ENCODE measurements around the gene RCL1.
"Not testable (repeated sequence)": the region's sequence is repeated elsewhere in the genome, so short reads cannot be mapped to it uniquely, and the experiment has no call there.

The RCL1 gene

DNA sequence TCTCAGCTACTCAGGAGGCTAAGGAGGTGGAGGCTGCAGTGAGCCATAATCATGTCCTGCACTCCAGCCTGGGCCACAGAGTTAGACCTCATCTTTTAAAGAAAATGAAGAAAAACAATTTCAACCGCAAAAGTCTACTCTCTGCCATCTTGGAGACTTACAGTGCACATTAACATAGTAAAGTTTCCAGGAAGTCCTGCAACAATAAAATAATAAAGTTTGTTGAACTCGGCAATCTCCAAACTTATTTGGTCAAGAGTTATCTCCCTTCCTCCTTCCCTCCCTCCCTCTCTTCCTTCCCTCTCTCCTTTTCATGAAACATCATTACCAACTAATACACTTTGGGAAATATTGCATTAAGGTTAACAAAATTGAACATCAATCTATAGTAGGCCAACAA is 98.2 kb downstream of the RCL1 start:
- TF ChIP-seq GLIS3 (CRISPR knock-in tag; IDR thresholded peaks at IDR 0.05): no peak
- TF ChIP-seq, protein P1, sequence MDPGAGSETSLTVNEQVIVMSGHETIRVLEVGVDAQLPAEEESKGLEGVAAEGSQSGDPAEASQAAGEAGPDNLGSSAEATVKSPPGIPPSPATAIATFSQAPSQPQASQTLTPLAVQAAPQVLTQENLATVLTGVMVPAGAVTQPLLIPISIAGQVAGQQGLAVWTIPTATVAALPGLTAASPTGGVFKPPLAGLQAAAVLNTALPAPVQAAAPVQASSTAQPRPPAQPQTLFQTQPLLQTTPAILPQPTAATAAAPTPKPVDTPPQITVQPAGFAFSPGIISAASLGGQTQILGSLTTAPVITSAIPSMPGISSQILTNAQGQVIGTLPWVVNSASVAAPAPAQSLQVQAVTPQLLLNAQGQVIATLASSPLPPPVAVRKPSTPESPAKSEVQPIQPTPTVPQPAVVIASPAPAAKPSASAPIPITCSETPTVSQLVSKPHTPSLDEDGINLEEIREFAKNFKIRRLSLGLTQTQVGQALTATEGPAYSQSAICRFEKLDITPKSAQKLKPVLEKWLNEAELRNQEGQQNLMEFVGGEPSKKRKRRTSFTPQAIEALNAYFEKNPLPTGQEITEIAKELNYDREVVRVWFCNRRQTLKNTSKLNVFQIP (CRISPR knock-in tag; IDR thresholded peaks at IDR 0.05; ENCODE audit: borderline replicate concordance, low read depth): no peak
- no peak for TF ChIP-seq BACH2 (CRISPR knock-in tag; IDR thresholded peaks at IDR 0.05; ENCODE audit: borderline replicate concordance)
- no peak for TF ChIP-seq RARB (CRISPR knock-in tag; IDR thresholded peaks at IDR 0.05)
- no peak for TF ChIP-seq ESRRG (CRISPR knock-in tag; IDR thresholded peaks at IDR 0.05)
- TF ChIP-seq OSR1 (CRISPR knock-in tag; IDR thresholded peaks at IDR 0.05): no peak
- TF ChIP-seq, protein P2, sequence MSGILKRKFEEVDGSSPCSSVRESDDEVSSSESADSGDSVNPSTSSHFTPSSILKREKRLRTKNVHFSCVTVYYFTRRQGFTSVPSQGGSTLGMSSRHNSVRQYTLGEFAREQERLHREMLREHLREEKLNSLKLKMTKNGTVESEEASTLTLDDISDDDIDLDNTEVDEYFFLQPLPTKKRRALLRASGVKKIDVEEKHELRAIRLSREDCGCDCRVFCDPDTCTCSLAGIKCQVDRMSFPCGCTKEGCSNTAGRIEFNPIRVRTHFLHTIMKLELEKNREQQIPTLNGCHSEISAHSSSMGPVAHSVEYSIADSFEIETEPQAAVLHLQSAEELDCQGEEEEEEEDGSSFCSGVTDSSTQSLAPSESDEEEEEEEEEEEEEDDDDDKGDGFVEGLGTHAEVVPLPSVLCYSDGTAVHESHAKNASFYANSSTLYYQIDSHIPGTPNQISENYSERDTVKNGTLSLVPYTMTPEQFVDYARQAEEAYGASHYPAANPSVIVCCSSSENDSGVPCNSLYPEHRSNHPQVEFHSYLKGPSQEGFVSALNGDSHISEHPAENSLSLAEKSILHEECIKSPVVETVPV (CRISPR knock-in tag; IDR thresholded peaks at IDR 0.05): no peak
- TF ChIP-seq ZNF70 (CRISPR knock-in tag; IDR thresholded peaks at IDR 0.05): no peak
- TF ChIP-seq TOX (CRISPR knock-in tag; IDR thresholded peaks at IDR 0.05; ENCODE audit: borderline replicate concordance): no peak
- TF ChIP-seq SNAI2 (CRISPR knock-in tag; IDR thresholded peaks at IDR 0.05): no peak
- no peak for TF ChIP-seq ZNF8 (CRISPR knock-in tag; IDR thresholded peaks at IDR 0.05)
- TF ChIP-seq, protein P3, sequence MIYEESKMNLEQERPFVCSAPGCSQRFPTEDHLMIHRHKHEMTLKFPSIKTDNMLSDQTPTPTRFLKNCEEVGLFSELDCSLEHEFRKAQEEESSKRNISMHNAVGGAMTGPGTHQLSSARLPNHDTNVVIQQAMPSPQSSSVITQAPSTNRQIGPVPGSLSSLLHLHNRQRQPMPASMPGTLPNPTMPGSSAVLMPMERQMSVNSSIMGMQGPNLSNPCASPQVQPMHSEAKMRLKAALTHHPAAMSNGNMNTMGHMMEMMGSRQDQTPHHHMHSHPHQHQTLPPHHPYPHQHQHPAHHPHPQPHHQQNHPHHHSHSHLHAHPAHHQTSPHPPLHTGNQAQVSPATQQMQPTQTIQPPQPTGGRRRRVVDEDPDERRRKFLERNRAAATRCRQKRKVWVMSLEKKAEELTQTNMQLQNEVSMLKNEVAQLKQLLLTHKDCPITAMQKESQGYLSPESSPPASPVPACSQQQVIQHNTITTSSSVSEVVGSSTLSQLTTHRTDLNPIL (CRISPR knock-in tag; IDR thresholded peaks at IDR 0.05; ENCODE audit: low read depth): no peak
- no peak for TF ChIP-seq ARNTL (CRISPR knock-in tag; IDR thresholded peaks at IDR 0.05; ENCODE audit: borderline replicate concordance, low read depth)
- TF ChIP-seq CSDC2 (CRISPR knock-in tag; IDR thresholded peaks at IDR 0.05): no peak
- TF ChIP-seq TCF4 (CRISPR knock-in tag; IDR thresholded peaks at IDR 0.05; ENCODE audit: borderline replicate concordance): no peak
- TF ChIP-seq, protein P4, sequence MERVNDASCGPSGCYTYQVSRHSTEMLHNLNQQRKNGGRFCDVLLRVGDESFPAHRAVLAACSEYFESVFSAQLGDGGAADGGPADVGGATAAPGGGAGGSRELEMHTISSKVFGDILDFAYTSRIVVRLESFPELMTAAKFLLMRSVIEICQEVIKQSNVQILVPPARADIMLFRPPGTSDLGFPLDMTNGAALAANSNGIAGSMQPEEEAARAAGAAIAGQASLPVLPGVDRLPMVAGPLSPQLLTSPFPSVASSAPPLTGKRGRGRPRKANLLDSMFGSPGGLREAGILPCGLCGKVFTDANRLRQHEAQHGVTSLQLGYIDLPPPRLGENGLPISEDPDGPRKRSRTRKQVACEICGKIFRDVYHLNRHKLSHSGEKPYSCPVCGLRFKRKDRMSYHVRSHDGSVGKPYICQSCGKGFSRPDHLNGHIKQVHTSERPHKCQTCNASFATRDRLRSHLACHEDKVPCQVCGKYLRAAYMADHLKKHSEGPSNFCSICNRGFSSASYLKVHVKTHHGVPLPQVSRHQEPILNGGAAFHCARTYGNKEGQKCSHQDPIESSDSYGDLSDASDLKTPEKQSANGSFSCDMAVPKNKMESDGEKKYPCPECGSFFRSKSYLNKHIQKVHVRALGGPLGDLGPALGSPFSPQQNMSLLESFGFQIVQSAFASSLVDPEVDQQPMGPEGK (CRISPR knock-in tag; IDR thresholded peaks at IDR 0.05; ENCODE audit: borderline replicate concordance): no peak
- TF ChIP-seq ZFP30 (CRISPR knock-in tag; IDR thresholded peaks at IDR 0.05): no peak
- no peak for TF ChIP-seq PPARA (CRISPR knock-in tag; IDR thresholded peaks at IDR 0.05; ENCODE audit: borderline replicate concordance)
- no peak for TF ChIP-seq ZNF565 (CRISPR knock-in tag; conservative IDR thresholded peaks at IDR 0.05; ENCODE audit: low read depth)
- ATAC-seq: no peak

DNA sequence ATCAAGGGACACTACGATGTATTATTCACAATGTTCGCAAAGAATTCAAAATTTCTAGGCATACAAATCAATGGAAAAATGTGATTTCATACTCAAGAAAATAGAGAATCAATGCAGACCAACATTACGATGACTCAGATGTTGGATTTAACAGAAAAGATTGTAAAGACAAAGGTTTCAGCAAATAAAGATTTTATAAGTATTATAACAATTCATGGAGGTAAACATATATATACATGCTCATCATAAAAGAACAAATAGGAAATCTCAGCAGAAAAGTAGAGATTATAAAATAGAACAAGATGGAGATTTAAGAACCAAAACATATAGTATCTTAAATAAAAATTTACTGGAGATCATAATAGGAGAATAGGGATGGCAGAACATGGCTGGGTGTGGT is 98.9 kb downstream of the RCL1 start:
- TF ChIP-seq OSR1 (CRISPR knock-in tag; IDR thresholded peaks at IDR 0.05): no peak

DNA sequence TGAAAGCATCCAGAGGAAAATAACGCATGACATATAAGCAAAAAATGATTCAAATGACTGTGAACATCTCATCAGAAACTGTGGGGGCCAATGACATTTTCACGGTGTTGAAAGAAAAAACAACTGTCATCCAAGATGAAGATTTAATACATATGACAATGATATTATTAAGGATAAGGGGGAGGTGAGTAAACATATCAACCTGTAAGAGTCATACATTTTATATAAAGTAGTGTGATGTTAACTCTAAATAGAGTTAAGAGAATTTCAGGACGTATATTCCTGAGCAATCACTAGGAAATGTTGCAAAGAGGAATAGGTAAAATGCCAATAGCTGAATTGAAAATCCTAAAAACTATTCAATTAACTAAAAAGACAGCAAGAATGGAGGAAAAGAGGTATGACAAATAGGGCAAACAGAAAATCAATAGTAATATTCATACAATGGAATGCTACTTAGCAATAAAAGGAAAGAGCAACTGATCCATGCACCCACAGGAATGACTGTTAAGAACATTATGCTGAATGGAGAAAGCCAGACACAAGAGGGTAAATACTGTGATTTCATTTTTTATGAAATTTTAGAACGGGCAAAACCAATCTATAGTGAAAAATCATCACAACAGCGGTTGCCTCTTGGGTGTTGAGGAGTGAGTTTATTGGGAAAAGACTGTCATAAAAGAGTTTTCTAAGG is 99.9 kb downstream of the RCL1 start:
- no peak for ATAC-seq
- no peak for TF ChIP-seq SNAI2 (CRISPR knock-in tag; IDR thresholded peaks at IDR 0.05)
- no peak for TF ChIP-seq ISL1 (CRISPR knock-in tag; IDR thresholded peaks at IDR 0.05)

More for the DNA sequence above, 98.9 kb downstream of the RCL1 start:
- ATAC-seq: no peak

DNA sequence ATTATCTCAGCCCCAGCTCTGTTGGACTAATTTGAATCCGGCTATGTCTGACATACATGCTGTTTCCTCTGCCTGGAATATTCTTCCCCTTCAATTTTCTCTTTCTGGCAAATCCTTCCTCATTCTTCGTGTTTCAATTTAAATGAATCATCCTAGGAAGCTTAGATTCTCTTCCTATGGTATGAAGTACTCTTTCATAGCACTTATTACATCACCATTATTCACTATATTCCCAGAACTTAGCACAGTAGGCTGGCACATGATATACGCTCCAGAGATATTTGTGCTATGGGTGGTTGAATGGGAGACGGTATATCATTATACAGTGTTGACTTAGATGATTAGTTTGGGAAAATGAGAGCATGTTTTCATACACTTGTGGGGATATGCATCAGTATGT is 101.3 kb downstream of the RCL1 start:
- TF ChIP-seq ZNF8 (CRISPR knock-in tag; IDR thresholded peaks at IDR 0.05): no peak
- TF ChIP-seq, protein P1 (CRISPR knock-in tag; IDR thresholded peaks at IDR 0.05; ENCODE audit: borderline replicate concordance, low read depth): no peak
- ATAC-seq: no peak

DNA sequence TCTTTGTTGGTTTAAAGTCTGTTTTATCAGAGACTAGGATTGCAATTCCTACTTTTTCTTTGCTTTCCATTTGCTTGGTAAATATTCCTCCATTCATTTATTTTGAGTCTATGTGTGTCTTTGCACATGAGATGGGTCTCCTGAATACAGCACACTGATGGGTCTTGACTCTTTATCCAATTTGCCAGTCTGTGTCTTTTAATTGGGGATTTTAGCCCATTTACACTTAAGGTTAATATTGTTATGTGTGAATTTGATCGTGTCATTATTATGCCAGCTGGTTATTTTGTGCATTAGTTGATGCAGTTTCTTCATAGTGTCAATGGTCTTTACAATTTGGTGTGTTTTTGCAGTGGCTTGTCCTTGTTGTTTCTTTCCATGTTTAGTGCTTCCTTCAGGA is 107.1 kb downstream of the RCL1 start:
- not testable (repeated sequence) for ATAC-seq

DNA sequence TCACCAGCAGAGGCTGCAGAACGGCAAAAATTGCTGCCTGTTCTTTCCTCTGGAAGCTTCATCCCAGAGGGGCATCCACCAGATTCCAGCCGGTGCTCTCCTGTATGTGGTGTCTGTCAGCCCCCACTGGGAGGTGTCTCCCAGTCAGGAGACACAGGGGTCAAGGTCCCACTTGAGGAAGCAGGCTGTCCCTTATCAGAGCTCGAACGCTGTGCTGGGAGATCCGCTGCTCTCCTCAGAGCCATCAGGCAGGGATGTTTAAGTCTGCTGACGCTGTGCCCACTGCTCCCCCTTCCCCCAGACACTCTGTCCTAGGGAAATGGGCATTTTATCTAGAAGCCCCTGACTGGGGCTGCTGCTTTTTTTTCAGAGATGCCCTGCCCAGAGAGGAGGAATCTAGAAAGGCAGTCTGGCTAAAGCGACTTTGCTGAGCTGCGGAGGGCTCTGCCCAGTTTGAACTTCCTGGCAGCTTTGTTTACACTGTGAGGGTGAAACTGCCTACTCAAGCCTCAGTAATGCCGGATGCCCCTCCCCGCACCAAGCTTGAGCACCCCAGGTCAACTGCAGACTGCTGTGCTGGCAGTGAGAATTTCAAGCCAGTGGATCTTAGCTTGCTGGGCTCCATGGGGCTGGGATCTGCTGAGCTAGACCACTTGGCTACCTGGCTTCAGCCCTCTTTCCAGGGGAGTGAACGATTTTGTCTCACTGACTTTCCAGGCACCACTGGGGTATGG is 108.8 kb downstream of the RCL1 start:
- ATAC-seq: not testable (repeated sequence)
